SW480 (cell line): ENCODE measurements around the gene FBXO46.

ENCODE experiments used
- DNase-seq: peaks from one replicate; pipeline ENCODE4 v3.0.0-alpha.2; 2016; ENCODE audit warnings: low spot score

Gene FBXO46, protein sequence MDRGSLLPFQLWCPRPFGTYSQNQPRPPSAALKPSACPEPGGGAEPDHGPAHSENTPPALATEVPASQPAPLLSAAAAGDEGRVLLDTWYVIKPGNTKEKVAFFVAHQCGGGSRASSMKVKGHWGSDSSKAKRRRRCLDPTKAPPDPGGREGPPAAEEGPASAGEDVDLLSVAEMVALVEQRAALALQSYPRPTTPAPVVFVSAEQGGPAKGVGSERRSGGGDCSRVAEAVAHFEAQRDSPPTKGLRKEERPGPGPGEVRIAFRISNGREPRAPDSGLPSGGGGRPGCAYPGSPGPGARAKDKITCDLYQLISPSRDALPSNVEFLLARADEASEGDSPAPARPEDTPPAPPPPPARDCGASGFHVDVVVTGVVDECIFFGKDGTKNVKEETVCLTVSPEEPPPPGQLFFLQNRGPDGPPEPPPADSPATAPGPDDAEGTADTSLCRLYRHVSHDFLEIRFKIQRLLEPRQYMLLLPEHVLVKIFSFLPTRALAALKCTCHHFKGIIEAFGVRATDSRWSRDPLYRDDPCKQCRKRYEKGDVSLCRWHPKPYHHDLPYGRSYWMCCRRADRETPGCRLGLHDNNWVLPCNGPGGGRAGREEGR

DNA sequence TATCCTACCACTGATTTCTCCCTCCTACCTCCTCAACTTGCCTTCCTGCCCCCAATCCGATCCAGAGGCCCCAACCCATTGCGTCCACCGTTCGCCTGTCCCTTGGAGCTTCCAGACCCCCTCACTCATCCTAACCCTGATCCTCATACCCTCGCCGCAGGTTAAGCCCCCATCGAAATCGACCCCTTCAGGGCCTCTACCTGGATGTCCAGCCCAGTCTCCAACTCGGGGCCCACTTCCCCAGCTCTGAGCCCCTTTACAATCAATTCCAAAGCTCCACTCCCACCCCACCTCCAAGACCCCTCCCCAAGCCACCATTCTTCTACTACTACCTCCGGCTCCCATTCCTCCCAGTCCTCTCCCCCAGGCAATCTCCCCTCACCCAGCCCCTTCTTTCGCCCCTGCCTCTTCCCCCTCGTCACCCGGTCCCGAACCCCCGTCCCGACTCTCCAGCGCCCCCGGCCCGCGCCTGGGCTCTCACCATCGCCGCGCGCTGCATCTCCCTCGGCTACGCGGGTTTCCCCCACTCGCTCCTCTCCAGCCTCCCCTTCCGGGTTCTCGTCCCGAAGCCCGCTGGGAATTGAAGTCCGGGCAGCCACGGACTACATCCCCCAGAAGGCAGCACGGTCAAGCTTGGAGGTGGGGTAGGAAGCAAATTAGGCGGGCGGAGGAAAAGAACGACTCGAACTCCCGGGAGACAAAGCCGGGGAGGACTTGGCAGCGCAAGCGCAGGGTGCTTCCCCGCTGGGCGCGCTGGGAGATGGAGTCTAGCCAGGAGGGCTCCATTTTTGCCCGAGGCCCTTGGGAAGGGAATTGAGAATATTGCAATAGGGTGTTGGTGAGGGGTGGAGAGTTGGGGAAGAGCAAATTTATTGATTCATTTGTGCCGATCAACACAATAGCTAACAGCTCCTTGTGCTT is at the start of gene FBXO46:
FBXO46 (minus strand) TSS at position 529 of the 921 bp plus-strand sequence. CDS start 17,401 bp downstream, outside the sequence.
- DNase-seq = peak; percentile 99

DNA sequence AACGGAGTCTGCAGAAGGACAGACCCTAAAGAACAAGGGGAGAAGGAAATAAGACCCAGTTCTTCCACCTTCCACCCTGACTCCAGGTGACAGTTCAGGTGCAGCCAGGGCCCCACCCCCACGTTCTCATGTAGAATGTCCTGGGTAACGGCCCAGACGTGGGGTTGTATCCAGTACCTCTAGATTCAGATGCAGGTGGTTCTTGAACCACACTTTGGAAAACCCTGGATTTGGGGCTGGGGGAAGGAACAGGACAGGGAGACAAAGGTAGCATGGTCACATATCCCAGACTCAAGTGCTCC is 49.4 kb upstream of the FBXO46 start:
- DNase-seq = no peak

DNA sequence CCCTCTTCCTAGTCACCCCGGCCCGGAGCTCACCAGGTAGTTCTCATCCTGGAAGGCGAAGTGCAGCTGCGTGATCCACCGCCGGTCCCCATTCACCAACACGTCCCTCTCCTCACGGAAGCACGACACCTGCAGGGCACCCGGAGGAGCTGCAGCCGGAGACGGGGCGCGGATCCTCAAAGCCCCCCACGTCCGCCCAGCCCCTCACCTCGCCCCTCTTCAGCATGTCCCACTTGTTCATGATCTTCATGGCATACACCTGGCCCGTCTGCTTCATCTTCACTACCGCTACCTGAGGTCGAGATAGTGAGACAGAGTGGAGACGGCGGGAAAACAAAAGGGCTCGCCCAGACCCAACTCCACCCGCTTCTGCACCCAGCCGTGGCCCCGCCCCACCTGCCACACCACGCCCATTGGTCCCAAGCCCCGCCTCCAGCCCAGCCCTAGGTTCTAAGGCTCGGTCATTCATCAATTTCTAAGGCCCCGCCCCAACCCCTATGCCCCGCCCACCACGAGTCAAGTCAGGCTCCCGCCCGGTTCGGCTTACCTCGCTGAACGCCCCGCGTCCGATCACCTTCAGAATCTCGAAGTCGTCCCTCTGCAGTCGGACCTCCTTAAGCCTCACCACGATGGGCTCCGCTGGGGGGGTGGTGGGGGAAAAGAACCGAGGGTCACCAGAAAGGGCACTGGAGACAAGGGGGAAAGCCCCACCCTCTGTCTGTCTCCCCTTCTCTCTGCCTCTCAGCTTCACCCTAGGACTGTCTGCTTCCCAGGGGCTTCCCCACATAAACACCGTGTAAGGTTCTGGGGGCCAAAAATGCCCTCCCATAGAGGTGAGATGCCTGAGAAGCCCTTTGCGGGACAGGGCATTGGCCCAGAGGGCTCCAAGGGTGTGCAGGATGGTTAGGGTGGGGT is 48.8 kb upstream of the FBXO46 start:
- peak; percentile 86 for DNase-seq

DNA sequence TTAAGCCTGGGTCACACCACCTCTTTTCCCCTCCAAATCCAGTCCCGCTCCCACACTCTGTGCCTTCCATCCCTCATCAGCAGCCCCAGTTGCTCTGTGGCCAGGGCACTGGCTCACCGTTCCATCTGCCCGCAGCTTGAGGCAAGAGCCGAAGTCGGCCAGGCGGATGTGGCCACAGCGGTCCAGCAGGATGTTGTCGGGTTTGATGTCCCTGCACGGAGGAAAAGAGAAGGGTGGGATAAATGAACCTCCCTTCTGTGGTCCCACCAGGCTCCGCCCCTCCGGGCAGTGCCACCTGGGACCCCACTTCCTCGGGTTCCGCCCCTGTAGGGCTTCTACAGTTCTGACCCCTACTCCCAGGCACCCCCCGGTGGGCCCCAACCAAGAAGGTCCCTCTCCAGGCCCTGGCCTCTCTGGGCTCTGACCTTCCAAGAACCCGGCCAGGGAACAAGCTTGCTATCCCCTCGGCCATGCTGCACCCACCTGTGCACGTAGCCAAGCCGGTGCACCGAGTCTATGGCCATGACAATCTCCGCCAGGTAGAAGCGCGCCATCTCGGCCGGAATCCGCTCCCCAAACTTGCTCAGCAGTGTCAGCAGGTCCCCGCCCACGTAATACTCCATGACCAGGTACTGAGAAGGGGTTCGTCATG is 47.4 kb upstream of the FBXO46 start:
- no peak for DNase-seq

DNA sequence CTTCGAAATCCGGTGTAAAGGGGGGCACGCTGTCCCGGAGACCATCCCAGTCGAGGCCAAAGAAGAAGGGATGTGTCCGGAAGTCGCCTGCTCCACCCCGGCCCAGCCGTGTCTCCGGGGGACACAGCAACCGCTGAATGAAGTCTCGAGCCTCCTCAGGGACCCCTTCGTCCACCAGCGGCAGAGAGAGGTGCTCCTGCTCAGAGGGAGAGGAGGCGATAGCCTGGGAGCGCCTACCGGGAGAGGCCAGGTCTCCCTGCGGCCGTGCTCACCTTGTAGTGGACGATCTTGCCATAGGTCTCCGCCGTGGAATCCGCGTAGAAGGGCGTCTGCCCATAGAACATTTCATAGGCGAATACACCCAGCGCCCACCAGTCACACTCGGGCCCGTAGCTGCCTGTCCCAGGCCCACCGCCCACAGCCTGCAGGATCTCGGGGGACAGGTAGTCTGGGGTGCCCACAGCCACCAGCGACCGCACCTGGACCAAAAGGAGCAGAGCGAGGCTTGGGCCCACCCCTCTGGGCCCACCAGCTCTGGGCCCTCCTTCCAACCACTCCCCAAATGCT is 46.8 kb upstream of the FBXO46 start:
- no peak for DNase-seq

DNA sequence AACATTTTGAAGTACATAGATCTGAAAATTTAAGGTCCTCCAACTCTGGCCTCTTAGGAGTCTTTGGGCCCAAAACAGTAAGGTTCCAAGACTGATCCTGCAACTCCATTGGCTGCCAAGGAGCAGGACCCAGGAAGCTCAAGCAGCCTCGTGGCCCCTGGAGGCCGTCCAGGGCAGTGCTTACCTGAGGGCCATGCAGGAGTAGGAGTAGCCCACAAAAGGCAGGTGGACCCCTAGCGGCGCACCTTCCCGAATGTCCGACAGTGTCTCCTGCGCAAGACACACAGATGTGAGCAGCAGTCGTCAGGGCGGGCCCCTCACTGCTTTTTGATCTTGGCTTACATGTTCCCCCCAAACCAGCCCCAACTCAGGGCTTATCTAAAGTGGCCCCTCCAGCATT is 44.1 kb upstream of the FBXO46 start:
- no peak for DNase-seq

DNA sequence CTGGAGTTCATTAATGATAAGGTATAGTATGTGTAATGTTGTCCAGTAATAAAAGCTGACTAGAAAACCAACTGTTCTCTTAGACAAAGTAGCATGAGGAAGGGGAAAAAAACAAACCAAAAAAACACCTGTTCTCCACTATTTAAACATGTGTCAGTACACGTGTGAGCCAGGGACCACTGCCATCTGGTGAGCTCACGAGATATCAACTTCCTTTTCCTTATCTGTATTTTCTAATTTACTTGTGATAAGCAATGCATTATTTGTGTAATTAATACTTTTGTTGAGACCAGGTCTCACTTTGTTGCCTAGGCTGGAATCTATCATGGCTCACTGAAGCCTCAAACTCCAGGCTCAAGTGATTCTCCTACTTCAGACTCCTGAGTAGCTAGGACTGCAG is 42.7 kb upstream of the FBXO46 start:
- no peak for DNase-seq

DNA sequence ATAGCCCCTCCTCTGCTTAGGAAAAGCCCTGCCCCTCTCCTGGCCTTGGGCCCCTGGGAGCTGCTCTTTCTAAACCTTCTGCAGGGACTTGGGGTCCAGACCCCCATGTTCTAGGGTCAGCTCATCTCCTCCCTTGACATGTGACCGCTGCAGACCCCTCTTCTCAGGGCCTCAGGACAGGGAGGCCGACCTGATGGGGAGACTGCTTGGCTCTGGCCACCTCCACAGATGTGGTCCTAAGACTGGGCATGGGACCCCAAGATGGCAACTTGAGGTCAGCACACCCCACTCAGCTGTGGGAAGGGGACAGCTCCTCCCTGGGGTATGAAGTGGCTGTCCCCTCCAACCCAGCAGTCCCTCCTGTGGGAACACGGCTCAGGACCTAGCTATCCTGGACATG is 42.2 kb upstream of the FBXO46 start:
- DNase-seq = no peak

DNA sequence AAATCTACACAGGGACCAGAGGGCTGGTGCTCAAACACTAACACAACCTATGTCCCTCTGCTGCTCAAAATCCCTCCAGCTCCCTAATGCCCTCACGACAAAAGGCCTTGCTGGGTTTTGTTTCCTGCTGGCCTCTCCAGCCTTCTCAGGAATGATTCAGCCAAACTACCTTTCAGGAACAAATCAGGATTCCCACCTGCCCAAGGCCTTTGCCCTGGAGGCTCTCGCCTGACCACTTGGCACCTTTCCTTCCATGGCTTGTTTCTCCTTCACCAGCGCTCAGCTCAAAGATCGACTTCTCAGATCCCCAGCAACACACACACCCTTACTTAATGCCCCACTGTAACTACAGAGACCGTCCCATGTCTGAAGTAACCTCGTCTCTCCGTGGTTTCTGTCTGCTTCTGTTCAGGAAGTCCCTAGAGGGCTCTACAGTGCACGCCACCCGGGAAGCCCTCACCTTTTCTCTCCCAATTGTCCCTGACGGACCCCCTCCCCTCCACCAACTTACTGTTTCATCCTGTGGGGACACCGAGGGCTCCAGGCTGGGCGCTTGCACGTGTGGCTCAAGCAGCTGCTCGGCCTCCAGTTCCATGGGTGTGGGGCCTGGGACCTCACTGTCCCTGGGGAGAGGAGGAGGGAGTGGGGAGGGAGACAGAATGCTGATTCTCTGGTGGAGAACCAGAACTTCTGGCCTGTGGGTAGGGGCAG is 41.6 kb upstream of the FBXO46 start:
- no peak for DNase-seq

DNA sequence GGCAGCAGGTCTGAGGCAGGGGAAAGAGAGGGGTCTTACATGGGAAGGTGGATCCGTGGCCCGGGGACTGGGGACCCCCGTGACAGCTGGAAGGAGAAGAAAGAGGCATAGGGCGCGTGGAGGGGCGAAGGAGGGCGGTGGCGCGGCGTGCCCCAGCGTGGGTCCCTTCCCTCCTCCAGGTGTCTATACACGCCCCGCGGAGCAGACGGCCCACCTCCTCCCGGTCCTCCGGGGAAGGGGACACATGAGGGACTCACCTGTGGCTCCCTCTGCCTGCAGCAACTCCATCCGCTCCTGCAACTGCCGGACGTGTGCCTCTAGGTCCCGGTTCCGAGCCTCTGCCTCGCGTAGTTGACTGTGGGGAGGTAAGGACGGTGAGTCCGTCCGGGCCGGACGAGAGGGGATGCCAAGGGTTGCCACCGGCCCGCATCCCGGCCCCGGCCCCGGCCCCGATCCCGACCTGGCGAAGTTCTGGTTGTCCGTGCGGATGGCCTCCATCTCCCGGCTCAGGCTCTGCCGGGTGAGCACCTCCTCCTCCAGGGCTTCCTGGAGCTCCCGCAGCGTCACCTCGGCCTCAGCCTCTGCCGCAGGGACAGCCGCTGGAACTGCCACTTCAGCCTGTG is 40.7 kb upstream of the FBXO46 start:
- DNase-seq = no peak

DNA sequence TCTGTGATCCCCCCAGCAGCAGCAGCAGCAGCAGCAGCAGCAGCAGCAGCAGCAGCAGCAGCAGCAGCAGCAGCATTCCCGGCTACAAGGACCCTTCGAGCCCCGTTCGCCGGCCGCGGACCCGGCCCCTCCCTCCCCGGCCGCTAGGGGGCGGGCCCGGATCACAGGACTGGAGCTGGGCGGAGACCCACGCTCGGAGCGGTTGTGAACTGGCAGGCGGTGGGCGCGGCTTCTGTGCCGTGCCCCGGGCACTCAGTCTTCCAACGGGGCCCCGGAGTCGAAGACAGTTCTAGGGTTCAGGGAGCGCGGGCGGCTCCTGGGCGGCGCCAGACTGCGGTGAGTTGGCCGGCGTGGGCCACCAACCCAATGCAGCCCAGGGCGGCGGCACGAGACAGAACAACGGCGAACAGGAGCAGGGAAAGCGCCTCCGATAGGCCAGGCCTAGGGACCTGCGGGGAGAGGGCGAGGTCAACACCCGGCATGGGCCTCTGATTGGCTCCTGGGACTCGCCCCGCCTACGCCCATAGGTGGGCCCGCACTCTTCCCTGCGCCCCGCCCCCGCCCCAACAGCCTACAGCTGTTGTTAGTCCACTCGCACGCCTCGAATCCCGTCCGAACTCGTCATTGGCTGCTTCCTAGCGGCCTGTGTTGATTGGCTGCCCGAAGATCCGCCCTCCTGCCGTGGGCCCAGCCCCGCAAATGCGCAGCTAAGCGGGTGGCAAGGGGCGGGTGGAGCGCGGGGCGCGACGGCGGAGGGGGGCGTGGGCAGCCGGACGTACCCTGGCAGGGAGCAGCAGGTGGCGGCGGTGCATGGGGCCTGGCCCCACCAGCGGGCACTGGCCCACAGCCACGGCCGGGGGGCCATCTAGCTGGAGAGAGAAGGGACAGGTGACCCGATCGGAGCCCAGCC is 39.8 kb upstream of the FBXO46 start:
- DNase-seq = peak; percentile 99

DNA sequence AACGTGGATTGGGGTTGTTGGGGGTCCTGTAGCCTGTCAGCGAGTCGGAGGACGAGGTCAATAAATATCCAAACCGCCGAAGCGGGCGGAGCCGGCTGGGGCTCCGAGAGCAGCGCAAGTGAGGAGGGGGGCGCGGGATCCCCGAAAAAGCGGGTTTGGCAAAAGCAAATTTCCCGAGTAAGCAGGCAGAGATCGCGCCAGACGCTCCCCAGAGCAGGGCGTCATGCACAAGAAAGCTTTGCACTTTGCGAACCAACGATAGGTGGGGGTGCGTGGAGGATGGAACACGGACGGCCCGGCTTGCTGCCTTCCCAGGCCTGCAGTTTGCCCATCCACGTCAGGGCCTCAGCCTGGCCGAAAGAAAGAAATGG is 39.1 kb upstream of the FBXO46 start:
- DNase-seq = no peak

DNA sequence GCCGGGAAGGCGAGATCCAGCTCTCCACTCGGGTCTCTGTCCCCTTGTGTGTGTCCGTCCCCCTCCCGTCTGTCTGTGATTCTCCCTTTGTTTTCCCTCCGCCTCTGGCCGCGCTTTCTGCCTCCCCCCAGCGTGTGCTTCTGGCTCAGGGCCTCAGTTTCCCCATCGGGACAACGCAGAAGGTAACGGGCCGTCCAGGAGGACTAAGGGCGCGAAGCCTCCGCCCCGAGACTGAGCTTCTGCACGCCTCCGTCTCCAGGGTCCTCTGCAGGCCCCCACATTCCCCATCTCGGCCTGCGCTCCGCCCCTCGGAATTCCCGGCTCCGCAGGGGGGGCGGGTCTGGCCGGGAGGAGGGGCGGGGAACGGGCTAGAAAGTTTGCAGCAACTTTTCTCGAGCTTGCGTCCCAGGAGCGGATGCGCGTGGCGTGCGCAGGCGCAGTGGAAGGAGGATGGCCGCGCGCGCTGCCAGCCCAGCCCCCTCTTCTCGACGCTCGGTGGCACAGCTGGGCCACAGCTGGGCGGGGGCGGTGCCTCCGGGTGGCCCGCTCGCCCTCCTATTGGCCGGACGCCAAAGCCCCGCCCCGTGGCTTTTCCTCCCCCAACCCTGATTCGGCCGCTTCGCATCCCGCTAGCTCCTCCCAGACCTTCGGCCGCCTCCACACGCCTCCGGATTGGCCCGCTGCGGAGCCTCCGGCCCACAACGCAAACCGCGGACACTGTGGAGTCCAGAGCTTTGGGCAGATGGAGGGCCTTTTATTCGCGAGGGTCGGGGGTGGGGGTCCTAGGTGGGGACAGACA is 38.5 kb upstream of the FBXO46 start, which contains the start of gene SIX5:
SIX5 (minus strand) TSS at position 269 of the 799 bp plus-strand sequence. CDS start 408 bp downstream, outside the sequence.
- peak; percentile 98 for DNase-seq

DNA sequence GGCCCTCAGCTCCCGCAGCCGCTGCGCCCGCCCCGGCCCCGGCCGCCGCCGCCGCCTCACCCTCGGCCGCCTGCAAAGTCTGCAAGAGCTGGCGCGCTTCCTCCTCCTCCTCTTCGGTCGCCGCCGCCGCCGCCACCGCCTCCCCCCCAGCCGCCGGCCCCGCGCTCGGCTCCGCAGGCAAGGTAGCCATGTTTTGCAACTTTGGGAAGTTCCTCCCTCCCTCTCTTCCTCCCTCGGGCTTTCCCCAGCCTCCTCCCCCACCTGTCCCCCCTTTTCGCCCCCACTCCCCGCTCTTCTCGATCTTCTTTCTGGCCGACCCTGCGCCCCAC is 37.9 kb upstream of the FBXO46 start:
- no peak for DNase-seq

DNA sequence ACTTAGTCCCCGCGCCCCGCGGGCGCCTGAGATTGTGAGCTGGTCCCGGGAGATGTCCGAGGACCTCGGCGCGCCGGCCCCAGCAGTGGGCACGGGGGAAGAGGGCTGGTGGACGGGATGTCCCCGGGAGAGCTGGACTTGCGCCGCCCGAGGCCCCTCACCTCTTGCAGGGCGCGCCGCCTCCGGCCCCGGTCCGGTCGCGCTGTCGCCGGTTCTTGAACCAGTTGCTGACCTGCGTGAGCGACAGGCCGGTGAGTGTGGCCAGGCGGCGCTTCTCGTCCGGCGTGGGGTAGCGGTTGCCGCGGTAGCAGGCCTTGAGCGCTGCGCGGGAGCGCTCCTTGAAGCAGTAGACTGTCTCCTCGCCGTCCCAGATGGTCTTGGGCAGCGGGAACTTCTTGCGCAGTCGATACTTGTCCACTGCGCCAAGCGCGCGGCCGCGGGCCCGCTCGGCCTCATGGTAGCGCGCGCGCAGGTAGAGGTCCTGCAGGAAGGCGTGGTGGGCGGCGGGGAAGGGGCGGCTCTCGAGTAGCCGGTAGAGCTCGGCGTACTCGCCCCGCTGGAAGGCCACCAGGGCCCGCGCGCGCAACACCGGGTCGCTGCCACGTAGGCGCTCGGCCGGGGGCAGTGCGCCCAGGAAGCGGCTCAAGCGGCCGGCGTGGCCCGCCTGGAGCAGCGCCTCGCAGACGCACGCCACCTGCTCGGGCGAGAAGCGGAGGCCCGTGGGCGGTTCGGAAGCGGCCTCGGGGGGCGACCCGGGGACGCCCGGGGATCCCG is 37.4 kb upstream of the FBXO46 start:
- DNase-seq = peak; percentile 72

DNA sequence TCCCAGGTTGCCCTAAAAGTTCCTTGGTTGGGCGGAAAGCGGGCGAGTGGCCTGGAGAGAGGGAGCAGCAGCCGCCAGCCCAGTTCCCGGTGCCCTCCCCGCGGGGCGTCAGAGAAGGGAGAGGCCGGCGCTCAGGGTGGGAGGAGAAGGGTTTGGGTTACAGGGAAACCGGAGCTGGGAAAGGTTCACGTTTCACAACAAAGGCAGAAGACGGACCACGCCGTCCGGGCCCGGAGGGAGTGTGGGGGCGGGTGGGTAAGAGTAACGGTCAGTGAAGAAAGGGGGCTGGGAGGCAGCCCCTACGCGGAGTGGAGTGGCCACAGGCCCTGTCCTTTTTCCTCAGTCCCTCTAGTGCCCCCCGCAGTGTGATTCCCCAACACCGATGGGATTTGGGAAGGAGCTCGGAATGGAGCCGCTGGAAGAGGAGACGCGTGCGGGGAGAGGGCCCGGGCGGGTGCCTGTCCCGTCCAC is 36.7 kb upstream of the FBXO46 start:
- peak; percentile 87 for DNase-seq

DNA sequence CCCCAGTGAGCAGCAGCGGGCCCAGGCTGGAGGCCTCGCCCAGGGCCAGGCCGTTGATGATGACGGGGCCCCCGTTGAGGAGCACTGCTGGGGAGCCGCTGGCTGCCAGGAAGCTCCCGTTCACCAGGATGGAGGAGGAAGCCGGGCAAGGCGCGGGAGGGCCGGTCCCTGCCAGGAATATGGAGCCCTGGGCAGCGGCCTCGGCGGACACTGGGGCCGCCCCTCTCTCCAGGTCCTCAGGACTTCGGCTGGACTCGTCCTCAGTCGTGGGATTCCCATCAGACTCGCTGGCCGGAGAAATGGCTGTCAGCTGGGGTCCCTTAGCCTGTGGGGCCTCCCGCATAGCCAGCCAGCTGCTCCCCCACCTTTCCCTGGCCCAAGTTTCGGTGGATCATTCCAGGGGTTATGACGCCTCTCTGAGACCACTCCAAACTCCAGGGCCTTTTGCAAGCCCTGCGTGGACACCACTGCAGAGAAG is 36.2 kb upstream of the FBXO46 start:
- no peak for DNase-seq
